ENCODE data around the gene BRD7.

DNA sequence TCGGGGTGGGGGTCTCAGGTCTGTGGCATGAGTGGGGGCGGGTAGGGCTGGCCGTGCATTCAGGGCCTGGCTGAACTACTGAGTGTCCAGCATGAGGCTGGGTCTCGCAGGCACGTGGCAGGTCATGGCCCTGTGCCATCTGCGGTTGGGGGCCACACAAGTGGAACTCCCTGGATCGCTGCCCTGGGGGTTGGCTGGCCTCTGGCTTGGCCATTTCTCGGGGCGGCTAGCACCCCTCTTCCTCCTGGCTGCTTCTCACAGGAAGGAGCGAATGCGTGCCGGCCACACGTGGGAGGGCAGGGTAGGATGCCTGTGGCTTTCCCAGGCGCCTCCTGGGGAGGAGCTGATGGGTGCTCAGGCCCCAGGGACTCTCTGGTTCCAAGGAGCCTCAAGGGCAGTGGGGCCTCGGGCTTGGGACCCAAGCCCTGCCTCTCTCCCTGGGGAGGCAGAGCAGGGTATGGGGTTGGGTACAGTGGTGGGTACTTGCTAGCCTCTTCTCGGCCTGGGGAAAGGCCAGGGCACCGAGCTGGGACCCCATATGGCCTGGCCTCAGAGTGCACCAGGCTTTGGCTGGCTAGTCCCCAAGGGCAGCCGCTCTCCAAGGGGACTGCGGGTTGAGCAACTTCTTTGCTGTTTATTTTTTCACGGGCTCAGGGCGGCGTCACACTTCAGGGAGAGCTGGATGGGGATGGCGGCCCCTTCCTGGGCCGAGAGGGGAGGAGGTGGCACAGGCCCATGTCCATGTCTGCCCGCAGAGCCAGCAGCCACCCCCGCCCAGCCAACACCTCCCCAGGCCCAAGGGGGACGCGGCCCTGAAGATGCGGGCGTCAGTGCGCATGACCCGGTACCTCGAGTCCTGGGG is 65.0 kb downstream of the BRD7 start:
- TF ChIP-seq, protein P1, sequence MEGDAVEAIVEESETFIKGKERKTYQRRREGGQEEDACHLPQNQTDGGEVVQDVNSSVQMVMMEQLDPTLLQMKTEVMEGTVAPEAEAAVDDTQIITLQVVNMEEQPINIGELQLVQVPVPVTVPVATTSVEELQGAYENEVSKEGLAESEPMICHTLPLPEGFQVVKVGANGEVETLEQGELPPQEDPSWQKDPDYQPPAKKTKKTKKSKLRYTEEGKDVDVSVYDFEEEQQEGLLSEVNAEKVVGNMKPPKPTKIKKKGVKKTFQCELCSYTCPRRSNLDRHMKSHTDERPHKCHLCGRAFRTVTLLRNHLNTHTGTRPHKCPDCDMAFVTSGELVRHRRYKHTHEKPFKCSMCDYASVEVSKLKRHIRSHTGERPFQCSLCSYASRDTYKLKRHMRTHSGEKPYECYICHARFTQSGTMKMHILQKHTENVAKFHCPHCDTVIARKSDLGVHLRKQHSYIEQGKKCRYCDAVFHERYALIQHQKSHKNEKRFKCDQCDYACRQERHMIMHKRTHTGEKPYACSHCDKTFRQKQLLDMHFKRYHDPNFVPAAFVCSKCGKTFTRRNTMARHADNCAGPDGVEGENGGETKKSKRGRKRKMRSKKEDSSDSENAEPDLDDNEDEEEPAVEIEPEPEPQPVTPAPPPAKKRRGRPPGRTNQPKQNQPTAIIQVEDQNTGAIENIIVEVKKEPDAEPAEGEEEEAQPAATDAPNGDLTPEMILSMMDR (IDR thresholded peaks at IDR 0.05; ENCODE audit: low read depth, low read length, missing input control), result no peak
- TF ChIP-seq SP1 (IDR thresholded peaks at IDR 0.05) (no peak), TAF1 (conservative IDR thresholded peaks at IDR 0.05) (no peak), YY1 (IDR thresholded peaks at IDR 0.05) (no peak), EGR1 (IDR thresholded peaks at IDR 0.05; ENCODE audit: low read depth in 2 of 2) (no peak)
- TF ChIP-seq, protein P2, sequence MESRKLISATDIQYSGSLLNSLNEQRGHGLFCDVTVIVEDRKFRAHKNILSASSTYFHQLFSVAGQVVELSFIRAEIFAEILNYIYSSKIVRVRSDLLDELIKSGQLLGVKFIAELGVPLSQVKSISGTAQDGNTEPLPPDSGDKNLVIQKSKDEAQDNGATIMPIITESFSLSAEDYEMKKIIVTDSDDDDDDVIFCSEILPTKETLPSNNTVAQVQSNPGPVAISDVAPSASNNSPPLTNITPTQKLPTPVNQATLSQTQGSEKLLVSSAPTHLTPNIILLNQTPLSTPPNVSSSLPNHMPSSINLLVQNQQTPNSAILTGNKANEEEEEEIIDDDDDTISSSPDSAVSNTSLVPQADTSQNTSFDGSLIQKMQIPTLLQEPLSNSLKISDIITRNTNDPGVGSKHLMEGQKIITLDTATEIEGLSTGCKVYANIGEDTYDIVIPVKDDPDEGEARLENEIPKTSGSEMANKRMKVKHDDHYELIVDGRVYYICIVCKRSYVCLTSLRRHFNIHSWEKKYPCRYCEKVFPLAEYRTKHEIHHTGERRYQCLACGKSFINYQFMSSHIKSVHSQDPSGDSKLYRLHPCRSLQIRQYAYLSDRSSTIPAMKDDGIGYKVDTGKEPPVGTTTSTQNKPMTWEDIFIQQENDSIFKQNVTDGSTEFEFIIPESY (IDR thresholded peaks at IDR 0.05), result no peak

Measured in liver (tissue), 3 donors.